ENCODE measurements around the gene SPCS3.

DNA sequence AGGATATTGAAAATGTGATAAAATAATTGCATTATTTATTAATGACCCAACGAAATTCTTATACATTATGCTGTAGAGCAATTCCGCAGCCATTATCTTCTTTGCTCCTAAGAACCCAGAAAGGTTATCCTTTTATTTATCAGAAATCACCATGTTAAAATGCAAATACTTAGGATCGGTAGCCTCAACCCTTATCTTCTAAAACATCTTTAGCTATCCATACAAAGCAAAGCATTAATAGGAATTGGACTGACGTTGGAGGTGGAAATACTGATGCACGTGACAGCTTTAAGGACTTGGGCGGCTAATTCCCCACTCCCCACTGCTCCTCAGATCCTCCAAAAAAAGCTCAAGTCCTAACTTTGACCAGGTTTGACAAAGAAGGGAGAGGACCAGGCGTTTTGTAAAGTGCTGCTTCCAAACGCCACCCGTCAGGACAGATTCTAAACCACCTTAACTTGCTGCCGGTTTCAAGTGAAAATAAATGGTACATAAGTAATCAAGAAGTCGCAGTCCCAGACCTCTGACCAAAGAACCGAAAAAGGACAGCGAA lies 539 bp upstream of the SPCS3 start:
- TF ChIP-seq, protein P1, sequence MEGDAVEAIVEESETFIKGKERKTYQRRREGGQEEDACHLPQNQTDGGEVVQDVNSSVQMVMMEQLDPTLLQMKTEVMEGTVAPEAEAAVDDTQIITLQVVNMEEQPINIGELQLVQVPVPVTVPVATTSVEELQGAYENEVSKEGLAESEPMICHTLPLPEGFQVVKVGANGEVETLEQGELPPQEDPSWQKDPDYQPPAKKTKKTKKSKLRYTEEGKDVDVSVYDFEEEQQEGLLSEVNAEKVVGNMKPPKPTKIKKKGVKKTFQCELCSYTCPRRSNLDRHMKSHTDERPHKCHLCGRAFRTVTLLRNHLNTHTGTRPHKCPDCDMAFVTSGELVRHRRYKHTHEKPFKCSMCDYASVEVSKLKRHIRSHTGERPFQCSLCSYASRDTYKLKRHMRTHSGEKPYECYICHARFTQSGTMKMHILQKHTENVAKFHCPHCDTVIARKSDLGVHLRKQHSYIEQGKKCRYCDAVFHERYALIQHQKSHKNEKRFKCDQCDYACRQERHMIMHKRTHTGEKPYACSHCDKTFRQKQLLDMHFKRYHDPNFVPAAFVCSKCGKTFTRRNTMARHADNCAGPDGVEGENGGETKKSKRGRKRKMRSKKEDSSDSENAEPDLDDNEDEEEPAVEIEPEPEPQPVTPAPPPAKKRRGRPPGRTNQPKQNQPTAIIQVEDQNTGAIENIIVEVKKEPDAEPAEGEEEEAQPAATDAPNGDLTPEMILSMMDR (conservative IDR thresholded peaks at IDR 0.05; ENCODE audit: low read length): no peak
- no peak for TF ChIP-seq EZH2phosphoT487 (IDR thresholded peaks at IDR 0.05; ENCODE audit: borderline replicate concordance)
